Ovary (tissue), 9 donors: ENCODE results near the gene INSR. TPM values are rescaled to one million over a fixed set of nuclear protein-coding genes. Genes with fewer than 3 reads are reported as not detected.
A peak's percentile ranks its signal among the peaks of the same experiment; 100 is the strongest.

ENCODE experiments used
- DNase-seq, 5 donors: peaks; one replicate each; pipeline ENCODE4 v3.0.0-alpha.2; 2019 to 2020
- H3K27ac ChIP-seq, 2 donors: fragments of 200-600 bp; one replicate each; pipeline versions ENCODE4 v1.5.1 to v1.8.0; 2019 to 2022
- H3K27me3 ChIP-seq: fragments of 200-600 bp; one replicate; pipeline ENCODE4 v1.8.0; 2022
- H3K36me3 ChIP-seq: fragments of 200-600 bp; sonication (generic); one replicate; pipeline ENCODE4 v1.5.1; 2019
- H3K4me1 ChIP-seq: one replicate; pipeline ENCODE4 v1.8.1; 2013; ENCODE audit warnings: mild to moderate bottlenecking, moderate library complexity; ENCODE audit not compliant: insufficient read depth
- H3K4me3 ChIP-seq: fragments of 200-600 bp; sonication (generic); one replicate; pipeline ENCODE4 v1.5.1; 2017
- H3K9me3 ChIP-seq, 2 donors: fragments of 200-600 bp in 1 of 2; sonication (generic) in 1 of 2; one replicate each; pipeline versions ENCODE4 v1.5.1 to v1.8.1; 2013 to 2019; ENCODE audit warnings: mild to moderate bottlenecking in 1 of 2, moderate library complexity in 1 of 2
- EP300 ChIP-seq: sonication (generic); formaldehyde crosslinking; IDR thresholded peaks from one replicate; pipeline ENCODE4 v1.6.1; 2017; ENCODE audit warnings: antibody characterized with exemption
- POLR2A ChIP-seq: fragments of 450-650 bp; IDR thresholded peaks from one replicate; pipeline ENCODE4 v1.6.1; 2017; ENCODE audit warnings: antibody characterized with exemption, mild to moderate bottlenecking, moderate library complexity
- WGBS, 3 donors: extraction: QIAGEN DNeasy Blood & Tissue Kit in 1 of 3; methylation state at CpG; one replicate each; pipeline versions ENCODE4 v1.1.5 to v1.1.7; 2013 to 2017; 5-methylcytosine and 5-hydroxymethylcytosine counted together
- intact Hi-C, 4 donors: fragments of 100-400 bp; cut with DNase I; formaldehyde crosslinking; loops; one replicate each; pipeline versions ENCODE4 v1.11.0 to v1.15.1; 2022 to 2023
- polyA plus RNA-seq, 2 donors: library from polyadenylated mRNA; stranded (reverse); fragments of 200-250 nt in 1 of 2; fragments of 350-450 nt in 1 of 2; fragmentation: Illumina TruSeq in 1 of 2; extraction: RNeasy Lipid Tissue Mini Kit (QIAGEN cat#74804) in 1 of 2; gene quantifications; one replicate each; pipeline ENCODE4 v1.2.3, GENCODE V29; 2013 to 2014
- total RNA-seq, 7 donors: library from RNA; depleted of rRNA in 2 of 7; stranded (reverse); fragments of >200 nt in 2 of 7; fragmentation: NEBNext Ultra II Directional in 3 of 7; extraction: Animal tissue kit (Norgen Biotek cat#: 25700) in 3 of 7; gene quantifications; one replicate each; pipeline versions ENCODE4 v1.1.0 to v1.2.4, GENCODE V29; 2016 to 2023
- TF ChIP-seq, protein P1 (sequence below), 3 donors: fragments of 450-650 bp in 2 of 3; fragments of 200-600 bp in 1 of 3; IDR thresholded peaks; one replicate each; pipeline versions ENCODE4 v1.5.1 to v1.8.0; 2016 to 2022; ENCODE audit warnings: antibody characterized with exemption in 3 of 3, mild to moderate bottlenecking in 1 of 3
- donor health status: DM: no; HTN: no; CAD: no; lungs with moderate emphysema.
- donor health status: DM: no; HTN: no; CAD: no.
- donor health status: Bipolar disorder and iron deficiency.
- donor health status: DM: yes; HTN: yes; CAD: no.
- donor health status: DM: no; HTN: no; CAD: no.
- donor health status: DM: yes; HTN: yes; CAD: no.

INSR gene
- total and polyA plus RNA-seq, 9 donors = 30.2 to 203 (median 93.3) TPM

DNA sequence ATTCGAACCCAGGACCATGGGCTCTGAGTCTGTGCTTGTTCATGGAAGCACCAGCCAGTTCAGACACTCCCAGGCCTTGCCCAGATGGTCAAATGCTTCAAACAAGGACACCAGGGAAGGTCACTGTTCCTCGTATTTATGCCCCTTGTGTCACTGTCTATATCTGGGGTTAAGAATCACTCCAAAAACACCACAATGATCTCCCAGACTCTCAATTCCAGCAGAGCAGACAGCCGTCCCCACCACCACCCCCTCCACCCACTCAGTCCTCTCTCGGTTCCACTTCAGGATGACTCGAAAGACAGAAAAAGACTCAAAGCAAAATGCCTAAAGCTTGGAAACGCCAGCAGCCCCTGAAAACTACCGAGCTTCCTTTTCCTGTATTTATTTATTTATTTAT lies 79.0 kb downstream of the INSR start:
- Histone ChIP-seq H3K27me3 (no peaks in the 10 kb centered on the region), H3K36me3 (no peaks in the 10 kb centered on the region), H3K27ac (peak overlapping the region; percentile 5 to 84), H3K4me1 (peaks cover 32% of the 10 kb centered on the region), H3K9me3 (no peaks in the 10 kb centered on the region), H3K4me3 (no peak overlapping the region)
- TF ChIP-seq EP300 = no peak
- TF ChIP-seq, protein P1, sequence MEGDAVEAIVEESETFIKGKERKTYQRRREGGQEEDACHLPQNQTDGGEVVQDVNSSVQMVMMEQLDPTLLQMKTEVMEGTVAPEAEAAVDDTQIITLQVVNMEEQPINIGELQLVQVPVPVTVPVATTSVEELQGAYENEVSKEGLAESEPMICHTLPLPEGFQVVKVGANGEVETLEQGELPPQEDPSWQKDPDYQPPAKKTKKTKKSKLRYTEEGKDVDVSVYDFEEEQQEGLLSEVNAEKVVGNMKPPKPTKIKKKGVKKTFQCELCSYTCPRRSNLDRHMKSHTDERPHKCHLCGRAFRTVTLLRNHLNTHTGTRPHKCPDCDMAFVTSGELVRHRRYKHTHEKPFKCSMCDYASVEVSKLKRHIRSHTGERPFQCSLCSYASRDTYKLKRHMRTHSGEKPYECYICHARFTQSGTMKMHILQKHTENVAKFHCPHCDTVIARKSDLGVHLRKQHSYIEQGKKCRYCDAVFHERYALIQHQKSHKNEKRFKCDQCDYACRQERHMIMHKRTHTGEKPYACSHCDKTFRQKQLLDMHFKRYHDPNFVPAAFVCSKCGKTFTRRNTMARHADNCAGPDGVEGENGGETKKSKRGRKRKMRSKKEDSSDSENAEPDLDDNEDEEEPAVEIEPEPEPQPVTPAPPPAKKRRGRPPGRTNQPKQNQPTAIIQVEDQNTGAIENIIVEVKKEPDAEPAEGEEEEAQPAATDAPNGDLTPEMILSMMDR (IDR thresholded peaks at IDR 0.05) = no peak
- TF ChIP-seq POLR2A = no peak
- WGBS, 3 donors = 66 to 73% (median 71%) methylated on average over 7 of the region's 7 CpGs
- intact Hi-C loops = no loop called here
- DNase-seq = no peak

DNA sequence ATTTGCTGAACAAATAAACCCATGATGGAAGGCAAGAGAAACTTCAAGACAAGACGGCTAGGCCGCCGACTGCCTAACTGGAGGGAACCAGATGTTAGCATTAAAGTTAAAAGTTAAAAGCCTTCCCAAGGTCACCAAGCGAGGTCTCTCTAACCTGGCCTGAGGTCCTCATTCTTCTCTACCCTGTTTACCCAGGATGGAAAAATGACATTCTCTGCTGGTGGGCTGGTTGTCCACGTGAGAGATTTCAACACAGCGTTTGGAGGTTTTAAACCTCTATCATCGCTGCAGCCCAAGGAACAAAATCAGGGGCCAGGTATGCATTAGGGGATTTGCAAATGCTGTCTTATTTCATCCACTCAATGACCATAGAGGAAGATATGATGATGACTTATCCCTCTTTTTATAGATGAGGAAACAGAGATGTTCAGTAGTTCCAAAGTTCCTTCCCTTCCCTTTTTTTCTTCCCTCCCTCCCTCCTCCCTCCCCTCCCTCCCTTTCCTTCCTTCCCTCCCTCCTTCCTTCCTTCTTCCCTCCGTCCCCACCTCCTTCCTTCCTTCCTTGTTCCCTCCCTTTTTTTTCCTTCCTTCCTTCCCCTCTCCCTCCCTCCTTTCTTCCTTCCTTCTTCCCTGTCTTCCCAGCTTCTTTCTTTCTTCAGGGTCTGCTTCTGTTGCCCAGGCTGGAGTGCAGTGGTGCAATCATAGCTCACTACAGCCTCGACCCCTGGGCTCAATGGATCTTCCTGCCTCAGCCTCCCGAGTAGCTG lies 79.7 kb downstream of the INSR start:
- peak overlapping the region; percentile 24 to 84 for H3K27ac ChIP-seq
- WGBS, 3 donors = 34 to 50% (median 41%) methylated on average over 10 of the region's 10 CpGs
- intact Hi-C loops = loop anchor here in 1 of 4 donors (5.0 kb wide), 1 partner anchor 78 kb away; the partner anchor contains the start of gene INSR
- peaks cover 32% of the 10 kb centered on the region for H3K4me1 ChIP-seq
- TF ChIP-seq POLR2A = no peak
- TF ChIP-seq EP300 = no peak
- TF ChIP-seq, protein P1 (IDR thresholded peaks at IDR 0.05) = no peak
- no peaks in the 10 kb centered on the region for H3K36me3 ChIP-seq
- no peak overlapping the region for H3K4me3 ChIP-seq
- DNase-seq = peak in 1 of 5 donors; percentile 52
- H3K9me3 ChIP-seq = no peaks in the 10 kb centered on the region
- no peaks in the 10 kb centered on the region for H3K27me3 ChIP-seq

- intact Hi-C loops = loop anchor here in 1 of 4 donors (5.0 kb wide), 1 partner anchor 79 kb away; the partner anchor contains the start of gene INSR
- TF ChIP-seq POLR2A = no peak
- no peak for TF ChIP-seq EP300
- TF ChIP-seq, protein P1 (IDR thresholded peaks at IDR 0.05) = no peak
- Histone ChIP-seq H3K27ac (peak overlapping the region; percentile 24 to 84), H3K36me3 (no peaks in the 10 kb centered on the region), H3K4me3 (no peak overlapping the region), H3K27me3 (no peaks in the 10 kb centered on the region), H3K4me1 (peaks cover 38% of the 10 kb centered on the region), H3K9me3 (no peaks in the 10 kb centered on the region)
- WGBS, 3 donors = 63 to 70% (median 67%) methylated on average over 14 of the region's 14 CpGs
- DNase-seq = no peak
Observed at GRCh38 chr19:7213628-7214323, 80.4 kb downstream of the INSR start.

DNA sequence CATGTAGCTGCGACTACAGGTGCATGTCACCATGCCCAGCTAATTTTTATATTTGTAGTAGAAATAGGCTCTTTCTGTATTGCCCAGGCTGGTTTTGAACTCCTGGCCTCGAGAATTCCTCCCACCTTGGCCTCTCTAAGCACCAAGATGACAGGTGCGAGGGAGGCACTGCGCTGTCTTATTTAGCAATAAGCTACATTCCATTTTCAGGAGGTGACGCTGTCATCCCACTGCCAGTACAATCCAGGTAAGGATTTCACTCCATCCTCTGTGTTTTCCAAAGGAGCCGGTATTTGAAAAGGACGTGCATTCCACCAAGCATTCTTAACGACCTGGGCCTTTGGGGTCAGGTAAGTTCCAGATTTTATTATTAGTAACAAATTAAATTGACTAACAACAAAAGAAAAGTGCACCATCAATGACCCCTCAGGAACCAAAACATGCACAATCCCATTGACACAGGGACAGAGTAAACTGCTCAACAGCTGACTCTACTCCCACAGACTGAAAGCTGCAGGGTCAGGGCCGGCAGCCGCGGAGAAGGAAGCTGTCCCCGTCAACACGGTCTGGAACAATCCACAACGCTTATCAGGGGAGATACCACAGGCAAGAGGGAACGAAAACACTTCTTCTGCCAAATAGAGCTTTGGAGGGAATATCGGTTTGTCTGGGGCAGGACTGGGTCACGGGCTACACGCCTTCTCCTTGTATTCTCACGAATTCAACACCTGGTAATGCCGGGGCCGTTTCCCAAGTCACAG lies 82.8 kb downstream of the INSR start:
- H3K4me3 ChIP-seq = no peak overlapping the region
- H3K9me3 ChIP-seq = no peaks in the 10 kb centered on the region
- H3K27ac ChIP-seq = peak overlapping the region; percentile 65 to 84
- 13 to 20% (median 17%) methylated on average over 21 of the region's 21 CpGs for WGBS, 3 donors
- no peaks in the 10 kb centered on the region for H3K36me3 ChIP-seq
- H3K27me3 ChIP-seq = no peaks in the 10 kb centered on the region
- DNase-seq = peak; percentile 85 to 90 (median 86)
- TF ChIP-seq, protein P1 (IDR thresholded peaks at IDR 0.05) = no peak
- TF ChIP-seq EP300 = no peak
- TF ChIP-seq POLR2A = no peak
- H3K4me1 ChIP-seq = peaks cover 41% of the 10 kb centered on the region
- intact Hi-C loops = loop anchor here in 1 of 4 donors (2.0 to 5.0 kb wide), 2 partner anchors 27 to 81 kb away; partner anchors contain the start of gene INSR
